K562 (cell line): ENCODE data around the gene ADTRP. TPM values are rescaled to one million over a fixed set of nuclear protein-coding genes. Genes with fewer than 3 reads are reported as not detected.
A peak's percentile ranks its signal among the peaks of the same experiment; 100 is the strongest.

Source experiments
- ATAC-seq: fragments of 200-7000 bp; cut with Tn5 transposase; 3 replicates; pipeline ENCODE4 v1.9.1; 2020; ENCODE audit warnings: moderate library complexity
- BruUV-seq: library from RNA; stranded (reverse); fragments of 400-500 nt; replicated peaks from 2 replicates; lab custom pipeline; 2021; lab: Mats Ljungman, UMichigan
- CTCF ChIA-PET: fragments of 300-600 bp; formaldehyde crosslinking; extraction: SDS; loops from one replicate; lab custom pipeline; 2021; ENCODE audit warnings: low intra/inter-chr PET ratio; lab: Yijun Ruan, JAX
- POLR2A ChIA-PET: fragments of 300-600, 350-650 bp; sonication (Branson Sonifier 250); formaldehyde crosslinking; extraction: SDS; loops from one replicate; lab custom pipeline; 2021; ENCODE audit warnings: antibody characterized with exemption, inconsistent platforms; lab: Yijun Ruan, JAX
- DNase-seq, 4 experiments: peaks; one replicate each; pipeline versions ENCODE4 v3.0.0 to v3.0.0-alpha.2; 2011 to 2018; ENCODE audit warnings: low spot score in 3 of 4, mixed read lengths in 3 of 4; ENCODE audit errors: extremely low read depth in 1 of 4
- FAIRE-seq: peaks from 2 replicates; lab custom pipeline; 2011; peaks lifted over from hg19 to GRCh38; lab: Jason Lieb, UNC
- H2AFZ ChIP-seq: 2 replicates; pipeline ENCODE4 v1.6.0; 2011; ENCODE audit warnings: low read depth, low read length, control low read depth, inconsistent platforms
- H3K27ac ChIP-seq: fragments of 200-600 bp; 3 replicates; pipeline ENCODE4 v1.8.0; 2011; ENCODE audit warnings: low read depth, mild to moderate bottlenecking, control low read depth, inconsistent platforms, low read length, moderate library complexity, mixed read lengths; ENCODE audit errors: extremely low read depth
- H3K27me3 ChIP-seq, 2 experiments: fragments of 300-600 bp in 1 of 2; 2 replicates in 1 of 2; 3 replicates in 1 of 2; pipeline versions ENCODE4 v1.6.0 to v1.8.0; 2011; ENCODE audit warnings: inconsistent platforms in 2 of 2, low read length in 2 of 2, mild to moderate bottlenecking in 1 of 2, mixed read lengths in 1 of 2, moderate library complexity in 1 of 2; ENCODE audit not compliant: control insufficient read depth in 2 of 2, insufficient read depth in 2 of 2
- H3K36me3 ChIP-seq: fragments of 300-600 bp; 3 replicates; pipeline ENCODE4 v1.8.0; 2011; ENCODE audit warnings: mild to moderate bottlenecking, low read length, inconsistent platforms; ENCODE audit not compliant: control insufficient read depth, insufficient read depth
- H3K4me1 ChIP-seq, 2 experiments: fragments of 200-600 bp in 1 of 2; replicated peaks in 1 of 2; 2 replicates in 1 of 2; 3 replicates in 1 of 2; pipeline versions ENCODE4 v1.5.1 to v1.8.0; 2011; ENCODE audit warnings: inconsistent platforms in 2 of 2, low read length in 2 of 2, mild to moderate bottlenecking in 1 of 2, mixed read lengths in 1 of 2, moderate library complexity in 1 of 2; ENCODE audit not compliant: control insufficient read depth in 2 of 2, insufficient read depth in 2 of 2
- H3K4me2 ChIP-seq: 2 replicates; pipeline ENCODE4 v1.6.1; 2011; ENCODE audit warnings: low read length, control low read depth, inconsistent platforms, mixed read lengths; ENCODE audit not compliant: insufficient read depth
- H3K4me3 ChIP-seq: fragments of 200-600 bp; sonication (generic), shearing (Covaris generic); 2 replicates; pipeline ENCODE4 v1.5.1; 2016; ENCODE audit warnings: control low read depth, inconsistent platforms
- H3K79me2 ChIP-seq: fragments of 200-600 bp; 3 replicates; pipeline ENCODE4 v1.8.0; 2011; ENCODE audit warnings: low read length, inconsistent platforms; ENCODE audit not compliant: control insufficient read depth, insufficient read depth
- H3K9ac ChIP-seq, 2 experiments: 2 replicates each; pipeline versions ENCODE4 v1.6.0 to v1.6.1; 2011; ENCODE audit warnings: low read depth in 2 of 2, low read length in 2 of 2, control low read depth in 1 of 2, inconsistent platforms in 1 of 2, mild to moderate bottlenecking in 1 of 2, mixed read lengths in 1 of 2; ENCODE audit not compliant: insufficient read depth in 1 of 2
- H3K9me1 ChIP-seq: one replicate; pipeline ENCODE4 v1.6.0; 2011; ENCODE audit warnings: inconsistent platforms, mild to moderate bottlenecking, low read length, moderate library complexity; ENCODE audit not compliant: control insufficient read depth, insufficient read depth
- H3K9me3 ChIP-seq: replicated peaks from 2 replicates; pipeline ENCODE4 v1.5.1; 2011; ENCODE audit warnings: low read depth, low read length, inconsistent platforms; ENCODE audit not compliant: control insufficient read depth, insufficient read depth
- H4K20me1 ChIP-seq: replicated peaks from 2 replicates; pipeline ENCODE4 v1.6.1; 2011; ENCODE audit warnings: low read length, inconsistent platforms, mixed read lengths; ENCODE audit not compliant: control insufficient read depth, insufficient read depth
- CBFA2T2 ChIP-seq: fragments of 450-650 bp; conservative IDR thresholded peaks from 2 replicates; pipeline ENCODE4 v1.6.1; 2017; ENCODE audit warnings: mild to moderate bottlenecking
- CHD2 ChIP-seq: IDR thresholded peaks from 2 replicates; pipeline ENCODE4 v1.6.1; 2011; ENCODE audit warnings: low read depth, low read length
- E4F1 ChIP-seq: fragments of 250-450 bp; sonication (Bioruptor Pico); IDR thresholded peaks from 2 replicates; pipeline ENCODE4 v1.5.0; 2021; ENCODE audit warnings: mild to moderate bottlenecking, borderline replicate concordance
- EGR1 ChIP-seq: fragments of 450-650 bp; conservative IDR thresholded peaks from 2 replicates; pipeline ENCODE4 v1.6.1; 2017; ENCODE audit warnings: mild to moderate bottlenecking
- EHMT2 ChIP-seq: fragments of 450-650 bp; IDR thresholded peaks from 2 replicates; pipeline ENCODE4 v1.6.1; 2018; ENCODE audit warnings: antibody characterized with exemption
- MECOM ChIP-seq: fragments of 250-450 bp; sonication (Bioruptor Pico); IDR thresholded peaks from 2 replicates; pipeline ENCODE4 v1.8.0; 2022; ENCODE audit warnings: inconsistent platforms
- PBX2 ChIP-seq, 2 experiments: IDR thresholded peaks in 1 of 2; conservative IDR thresholded peaks in 1 of 2; 2 replicates each; pipeline ENCODE4 v1.6.1; 2016; ENCODE audit warnings: low read depth in 2 of 2, mild to moderate bottlenecking in 1 of 2, missing compliant biosample characterization in 1 of 2, missing genetic modification characterization in 1 of 2, moderate library complexity in 1 of 2
- PHB2 ChIP-seq: fragments of 450-650 bp; IDR thresholded peaks from 2 replicates; pipeline ENCODE4 v1.6.1; 2017; ENCODE audit warnings: low read depth
- SP2 ChIP-seq: IDR thresholded peaks from 2 replicates; pipeline ENCODE4 v1.6.1; 2011; ENCODE audit warnings: mild to moderate bottlenecking, low read depth, low read length, moderate library complexity; ENCODE audit not compliant: poor library complexity, severe bottlenecking; ENCODE audit errors: extremely low read depth
- TCFL5 ChIP-seq: fragments of 250-450 bp; sonication (Bioruptor Pico); conservative IDR thresholded peaks from 2 replicates; pipeline ENCODE4 v1.6.1; 2021; ENCODE audit warnings: mild to moderate bottlenecking, moderate library complexity, matching md5 sums
- ZNF282 ChIP-seq: sonication (generic); formaldehyde crosslinking; IDR thresholded peaks from 2 replicates; pipeline ENCODE4 v1.8.1; 2023; ENCODE audit warnings: missing genetic modification reagents
- WGBS: fragments of 100-300 bp; shearing (Covaris generic); methylation state at CpG from one replicate; pipeline ENCODE4 v1.1.6; 2016; ENCODE audit warnings: low coverage, mixed read lengths; ENCODE audit not compliant: insufficient coverage; ENCODE audit errors: missing lambda C conversion rate; 5-methylcytosine and 5-hydroxymethylcytosine counted together
- in situ Hi-C: fragments of 300-500 bp; cut with MboI; formaldehyde crosslinking; loops from 4 replicates; pipeline ENCODE4 v1.15.0; 2018; ENCODE audit warnings: inconsistent platforms, mixed read lengths
- intact Hi-C: fragments of 100-400 bp; cut with micrococcal nuclease; formaldehyde crosslinking; loops from 2 replicates; pipeline ENCODE4 v1.14.2; 2022
- polyA plus RNA-seq, 8 experiments: library from polyadenylated mRNA; depleted of rRNA in 4 of 8; stranded (reverse) in 5 of 8; unstranded in 3 of 8; fragments of >200 nt; fragmentation: Nextera tagmentation in 2 of 8; fragmentation: Illumina TruSeq in 1 of 8; extraction: Ambion mirVana in 2 of 8; extraction: Trizol in 1 of 8; gene quantifications; 2 replicates each; pipeline versions ENCODE4 v1.2.1 to v1.2.3, GENCODE V29; 2011 to 2014; ENCODE audit warnings: inconsistent platforms in 1 of 8, missing spikeins in 1 of 8
- total RNA-seq, 7 experiments: library from RNA; depleted of rRNA in 6 of 7; stranded (reverse); fragments of >200 nt in 6 of 7; fragmentation: Illumina TruSeq in 2 of 7; extraction: Trizol in 2 of 7; gene quantifications; 2 replicates each; pipeline versions ENCODE4 v1.2.1 to v1.2.3, GENCODE V29; 2011 to 2021; ENCODE audit warnings: low replicate concordance in 1 of 7
- TF ChIP-seq, protein P1 (sequence below): sonication (generic); formaldehyde crosslinking; IDR thresholded peaks from 2 replicates; pipeline ENCODE4 v1.8.1; 2022; ENCODE audit warnings: missing genetic modification reagents

ADTRP gene
- total and polyA plus RNA-seq, 9 of the 15 experiments (the other 6 are each of a cell fraction or from before 2014, with no cell fraction given) = 7.4 to 24.0 (median 13.6) TPM

GRCh38 chr6:11806561-11807317 lies 28.1 kb upstream of the ADTRP start (continued):
- TF ChIP-seq, protein P1, sequence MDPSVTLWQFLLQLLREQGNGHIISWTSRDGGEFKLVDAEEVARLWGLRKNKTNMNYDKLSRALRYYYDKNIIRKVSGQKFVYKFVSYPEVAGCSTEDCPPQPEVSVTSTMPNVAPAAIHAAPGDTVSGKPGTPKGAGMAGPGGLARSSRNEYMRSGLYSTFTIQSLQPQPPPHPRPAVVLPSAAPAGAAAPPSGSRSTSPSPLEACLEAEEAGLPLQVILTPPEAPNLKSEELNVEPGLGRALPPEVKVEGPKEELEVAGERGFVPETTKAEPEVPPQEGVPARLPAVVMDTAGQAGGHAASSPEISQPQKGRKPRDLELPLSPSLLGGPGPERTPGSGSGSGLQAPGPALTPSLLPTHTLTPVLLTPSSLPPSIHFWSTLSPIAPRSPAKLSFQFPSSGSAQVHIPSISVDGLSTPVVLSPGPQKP (CRISPR knock-in tag) = no peak
- no peak for TF ChIP-seq EHMT2
- TF ChIP-seq PHB2 = no peak
- no peak for TF ChIP-seq ZNF282 (CRISPR knock-in tag)
- TF ChIP-seq, all 486 proteins: peak for 0

DNA sequence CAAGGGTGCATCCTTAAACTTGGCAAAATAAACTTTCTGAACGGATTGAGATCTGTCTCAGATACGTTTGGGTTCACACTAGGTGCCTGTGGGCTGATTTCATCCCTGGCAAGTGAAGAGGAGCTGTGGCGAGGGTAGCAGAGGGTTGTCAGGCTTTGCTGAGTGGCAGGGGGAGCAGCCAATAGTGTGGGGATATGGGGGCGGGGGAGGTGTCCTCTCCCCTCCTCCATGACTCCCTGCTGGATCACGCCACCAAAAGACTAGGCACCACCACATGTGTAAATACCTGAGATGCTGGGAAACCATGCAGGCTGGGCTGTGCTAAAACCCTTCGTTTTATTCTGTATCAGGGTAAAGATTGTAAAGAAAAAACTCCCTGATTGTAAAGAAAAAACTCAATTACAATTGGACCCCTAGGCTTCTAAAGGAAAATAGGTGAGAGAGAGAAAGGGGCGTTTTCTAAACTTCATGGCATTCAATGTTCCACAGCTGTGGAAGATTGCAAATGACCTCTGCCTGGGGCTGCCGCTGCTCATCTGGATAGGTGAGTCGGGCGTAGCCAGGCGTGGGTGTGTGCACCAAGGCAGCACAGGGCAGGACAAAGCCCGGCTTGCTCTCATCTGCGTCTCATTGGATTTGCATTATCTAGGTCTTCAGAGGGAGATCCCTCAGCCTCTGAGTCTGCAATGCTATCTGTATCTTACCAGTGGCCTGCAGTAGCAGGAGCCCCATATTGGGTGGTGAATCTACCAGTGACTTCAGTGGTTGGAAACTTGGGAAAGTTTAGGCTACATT lies 26.9 kb upstream of the ADTRP start:
- intact Hi-C loops = no loop called here
- TF ChIP-seq E4F1 (CRISPR knock-in tag) = no peak
- peak; percentile 75 for TF ChIP-seq PBX2 (CRISPR knock-in tag; IDR thresholded peaks at IDR 0.05; ENCODE audit: low read depth)
- TF ChIP-seq PBX2 (tag; conservative IDR thresholded peaks at IDR 0.05; ENCODE audit: low read depth) = peak; percentile 87
- TF ChIP-seq EGR1 = peak; percentile 58
- no peak for TF ChIP-seq TCFL5
- TF ChIP-seq CHD2 = no peak
- peak; percentile 34 for TF ChIP-seq SP2
- TF ChIP-seq MECOM (CRISPR knock-in tag) = peak; percentile 83
- peak; percentile 34; the same call in 1 of the 2 replicates for TF ChIP-seq CBFA2T2

More for the DNA sequence above, 26.9 kb upstream of the ADTRP start:
- ChIA-PET CTCF (no interaction called here), POLR2A (interaction anchor here (0.7 to 1.1 kb wide), 2 partner anchors 8 to 73 kb away, joined by 3 to 4 read pairs; no protein-coding TSS in a partner anchor)
- peaks cover 5 to 14% of the 10 kb centered on the region in 2 experiments; a peak in 3 of 5 replicates for H3K4me1 ChIP-seq
- no TSS peak for BruUV-seq
- H4K20me1 ChIP-seq = no peaks in the 10 kb centered on the region
- H3K27ac ChIP-seq = no peak overlapping the region
- no peaks in the 10 kb centered on the region for H3K79me2 ChIP-seq
- H3K36me3 ChIP-seq = no peaks in the 10 kb centered on the region
- H3K4me3 ChIP-seq = no peak overlapping the region
- FAIRE-seq (peak; percentile 70), ATAC-seq (peak; percentile 74), DNase-seq (peak; percentile 27 to 84 (median 48))
- peak overlapping the region in 1 of 2 experiments; percentile 40; a peak in 2 of 4 replicates for H3K9ac ChIP-seq
- H3K9me1 ChIP-seq = no peaks in the 10 kb centered on the region
- in situ Hi-C loops = no loop called here
- 20% methylated on average over 13 of the region's 13 CpGs for WGBS
- H3K27me3 ChIP-seq = no peaks in the 10 kb centered on the region
- H3K4me2 ChIP-seq = peak overlapping the region; percentile 48
- peak overlapping the region; percentile 60 for H2AFZ ChIP-seq
- no peaks in the 10 kb centered on the region for H3K9me3 ChIP-seq
